Measurements from ENCODE around the gene NPEPPS.

- TF ChIP-seq CTCF (IDR thresholded peaks at IDR 0.05) (no peak), EZH2phosphoT487 (IDR thresholded peaks at IDR 0.05) (no peak), EZH2 (IDR thresholded peaks at IDR 0.05) (no peak)
Observed at GRCh38 chr17:47641202-47641601, 110.3 kb downstream of the NPEPPS start.

All from neural progenitor cell (in vitro differentiated cells).